T-cell (primary cell): Measurements from ENCODE around the gene COL4A6. TPM values are rescaled to one million over a fixed set of nuclear protein-coding genes. Genes with fewer than 3 reads are reported as not detected.

ENCODE experiments used
- ATAC-seq, 4 experiments: fragments of 200-7000 bp in 3 of 4; fragments of 150-1000 bp in 1 of 4; cut with Tn5 transposase; replicated peaks in 1 of 4; 1 replicate in 3 of 4; 2 replicates in 1 of 4; pipeline ENCODE4 v1.10.0; 2021; ENCODE audit warnings: moderate library complexity in 3 of 4, mild to moderate bottlenecking in 2 of 4, moderate number of reproducible peaks in 1 of 4
- CTCF ChIA-PET, 2 donors: fragments of 300-600 bp; sonication (Branson Sonifier 250); formaldehyde crosslinking; loops; one replicate each; lab custom pipeline; 2022; ENCODE audit warnings: antibody characterized with exemption in 2 of 2; lab: Charles Lee
- POLR2A ChIA-PET, 2 donors: fragments of 300-600 bp; sonication (Branson Sonifier 250); formaldehyde crosslinking; loops; one replicate each; lab custom pipeline; 2022; ENCODE audit warnings: antibody characterized with exemption in 2 of 2; lab: Charles Lee
- DNase-seq, 35 experiments: peaks; one replicate each; pipeline versions ENCODE4 v3.0.0 to v3.0.0-alpha.2; 2013 to 2023
- H3K27ac ChIP-seq: one replicate; pipeline ENCODE4 v1.5.1; 2013; ENCODE audit warnings: low read length
- H3K27me3 ChIP-seq, 2 experiments: replicated peaks in 1 of 2; 1 replicate in 1 of 2; 2 replicates in 1 of 2; pipeline versions ENCODE4 v1.6.1 to v1.7.0; 2013; ENCODE audit warnings: low read length in 1 of 2, mixed read lengths in 1 of 2; ENCODE audit not compliant: control insufficient read depth in 2 of 2, insufficient read depth in 2 of 2; ENCODE audit errors: extremely low read depth in 1 of 2
- H3K36me3 ChIP-seq, 2 donors: 1 replicate in 1 of 2; 2 replicates in 1 of 2; pipeline versions ENCODE4 v1.6.1 to v1.7.0; 2013; ENCODE audit warnings: low read length in 1 of 2; ENCODE audit not compliant: control insufficient read depth in 2 of 2, insufficient read depth in 1 of 2; ENCODE audit errors: extremely low read depth in 1 of 2
- H3K4me1 ChIP-seq, 2 experiments: 1 replicate in 1 of 2; 2 replicates in 1 of 2; pipeline versions ENCODE4 v1.6.1 to v1.7.0; 2013; ENCODE audit warnings: low read length in 2 of 2, mixed read lengths in 1 of 2; ENCODE audit not compliant: insufficient read depth in 2 of 2, control insufficient read depth in 1 of 2; ENCODE audit errors: extremely low read depth in 1 of 2
- H3K4me3 ChIP-seq, 2 donors: 1 replicate in 1 of 2; 2 replicates in 1 of 2; pipeline versions ENCODE4 v1.5.1 to v1.7.0; 2013; ENCODE audit warnings: mild to moderate bottlenecking in 2 of 2, low read length in 1 of 2, moderate library complexity in 1 of 2; ENCODE audit not compliant: control insufficient read depth in 1 of 2; ENCODE audit errors: extremely low read depth in 1 of 2
- H3K9me3 ChIP-seq: 2 replicates; pipeline ENCODE4 v1.7.0; 2013
- H3K27ac Mint-ChIP-seq, 2 donors: one replicate each; pipeline ENCODE4 v1.8.0; 2020 to 2021; ENCODE audit warnings: mild to moderate bottlenecking in 2 of 2, mixed read lengths in 2 of 2
- H3K27me3 Mint-ChIP-seq, 2 donors: one replicate each; pipeline ENCODE4 v1.8.0; 2021 to 2022; ENCODE audit warnings: mixed read lengths in 2 of 2
- H3K36me3 Mint-ChIP-seq: one replicate; pipeline ENCODE4 v1.8.0; 2021; ENCODE audit warnings: mixed read lengths
- H3K4me1 Mint-ChIP-seq, 3 donors: one replicate each; pipeline ENCODE4 v1.8.0; 2020 to 2022; ENCODE audit warnings: mixed read lengths in 3 of 3, mild to moderate bottlenecking in 1 of 3
- H3K4me3 Mint-ChIP-seq, 3 donors: one replicate each; pipeline ENCODE4 v1.8.0; 2020 to 2022; ENCODE audit warnings: mild to moderate bottlenecking in 3 of 3, mixed read lengths in 3 of 3, moderate library complexity in 3 of 3
- H3K9me3 Mint-ChIP-seq, 3 donors: one replicate each; pipeline ENCODE4 v1.8.0; 2020 to 2022; ENCODE audit warnings: mixed read lengths in 3 of 3
- WGBS: methylation state at CpG from one replicate; pipeline ENCODE4 v1.1.5; 2013; ENCODE audit warnings: missing lambda C conversion rate; ENCODE audit not compliant: insufficient coverage; 5-methylcytosine and 5-hydroxymethylcytosine counted together
- total RNA-seq, 35 experiments: library from RNA in 6 of 35; stranded (reverse) in 6 of 35; fragments of 120-200 nt in 1 of 35; gene quantifications; one replicate each; pipeline versions ENCODE4 v1.2.1 to v1.2.4 and lab custom pipeline; 2013 to 2026

Gene COL4A6
- total RNA-seq, 5 donors from 2014 or later (not counting 1 experiment from before 2014, with no cell fraction given), result 0.03 to 0.22 (median 0.20) TPM; not detected in 2

GRCh38 chrX:108415891-108416290 lies 22.3 kb downstream of the COL4A6 start:
- Histone ChIP-seq H3K4me1 (no peaks in the 10 kb centered on the region), H3K27me3 (no peaks in the 10 kb centered on the region), H3K4me3 (no peak overlapping the region), H3K36me3 (no peaks in the 10 kb centered on the region), H3K9me3 (no peaks in the 10 kb centered on the region), H3K27ac (no peak overlapping the region)
- no peaks in the 10 kb centered on the region for H3K9me3 Mint-ChIP-seq
- ChIA-PET POLR2A (no interaction called here), CTCF (no interaction called here)
- H3K27ac Mint-ChIP-seq, result no peak overlapping the region
- H3K4me1 Mint-ChIP-seq, result no peaks in the 10 kb centered on the region
- WGBS, result no CpG with 5 or more reads among the region's 2 CpGs
- H3K27me3 Mint-ChIP-seq, result peaks cover 0 to 13% of the 10 kb centered on the region in 2 donors
- no peaks in the 10 kb centered on the region for H3K36me3 Mint-ChIP-seq
- DNase-seq (no peak), ATAC-seq (no peak)
- H3K4me3 Mint-ChIP-seq, result no peak overlapping the region

GRCh38 chrX:108415146-108415545 lies 23.1 kb downstream of the COL4A6 start:
- Histone ChIP-seq H3K27me3 (no peaks in the 10 kb centered on the region), H3K4me1 (no peaks in the 10 kb centered on the region), H3K9me3 (no peaks in the 10 kb centered on the region), H3K36me3 (no peaks in the 10 kb centered on the region), H3K27ac (no peak overlapping the region), H3K4me3 (no peak overlapping the region)
- ChIA-PET POLR2A (no interaction called here), CTCF (no interaction called here)
- no peaks in the 10 kb centered on the region for H3K4me1 Mint-ChIP-seq
- no peaks in the 10 kb centered on the region for H3K9me3 Mint-ChIP-seq
- H3K27ac Mint-ChIP-seq, result no peak overlapping the region
- DNase-seq (no peak), ATAC-seq (no peak)
- no peaks in the 10 kb centered on the region for H3K36me3 Mint-ChIP-seq
- H3K27me3 Mint-ChIP-seq, result peaks cover 0 to 13% of the 10 kb centered on the region in 2 donors
- no peak overlapping the region for H3K4me3 Mint-ChIP-seq
- no CpG with 5 or more reads among the region's 1 CpG for WGBS

- no peaks in the 10 kb centered on the region for H3K36me3 Mint-ChIP-seq
- H3K9me3 ChIP-seq, result no peaks in the 10 kb centered on the region
- no peaks in the 10 kb centered on the region for H3K27me3 ChIP-seq
- ATAC-seq (no peak), DNase-seq (no peak)
- no peaks in the 10 kb centered on the region for H3K36me3 ChIP-seq
- H3K27ac Mint-ChIP-seq, result no peak overlapping the region
- H3K4me1 ChIP-seq, result no peaks in the 10 kb centered on the region
- CTCF ChIA-PET, result no interaction called here
- POLR2A ChIA-PET, result no interaction called here
- H3K27ac ChIP-seq, result no peak overlapping the region
- no peak overlapping the region for H3K4me3 ChIP-seq
- no peak overlapping the region for H3K4me3 Mint-ChIP-seq
- H3K27me3 Mint-ChIP-seq, result peaks cover 0 to 12% of the 10 kb centered on the region in 2 donors
- no peaks in the 10 kb centered on the region for H3K4me1 Mint-ChIP-seq
- no peaks in the 10 kb centered on the region for H3K9me3 Mint-ChIP-seq
These were observed 25.4 kb downstream of the COL4A6 start for GRCh38 chrX:108412783-108413182.

- Histone ChIP-seq H3K4me1 (no peaks in the 10 kb centered on the region), H3K27ac (no peak overlapping the region), H3K4me3 (no peak overlapping the region), H3K9me3 (no peaks in the 10 kb centered on the region), H3K27me3 (peaks cover 0 to 2% of the 10 kb centered on the region in 2 experiments), H3K36me3 (no peaks in the 10 kb centered on the region)
- DNase-seq, result no peak
- H3K27me3 Mint-ChIP-seq, result peaks cover 0 to 12% of the 10 kb centered on the region in 2 donors
- no peak overlapping the region for H3K27ac Mint-ChIP-seq
- ChIA-PET POLR2A (no interaction called here), CTCF (no interaction called here)
- no peak overlapping the region for H3K4me3 Mint-ChIP-seq
- no peaks in the 10 kb centered on the region for H3K9me3 Mint-ChIP-seq
- ATAC-seq, result no peak
- H3K36me3 Mint-ChIP-seq, result no peaks in the 10 kb centered on the region
- H3K4me1 Mint-ChIP-seq, result no peaks in the 10 kb centered on the region
- no CpG with 5 or more reads among the region's 1 CpG for WGBS
These were observed 38.6 kb downstream of the COL4A6 start for GRCh38 chrX:108399418-108400165.

GRCh38 chrX:108397627-108398391 lies 40.4 kb downstream of the COL4A6 start:
- Histone ChIP-seq H3K4me3 (no peak overlapping the region), H3K4me1 (no peaks in the 10 kb centered on the region), H3K9me3 (no peaks in the 10 kb centered on the region), H3K27ac (no peak overlapping the region), H3K36me3 (no peaks in the 10 kb centered on the region), H3K27me3 (peaks cover 0 to 2% of the 10 kb centered on the region in 2 experiments)
- H3K9me3 Mint-ChIP-seq, result no peaks in the 10 kb centered on the region
- H3K27me3 Mint-ChIP-seq, result peaks cover 0 to 16% of the 10 kb centered on the region in 2 donors
- H3K4me3 Mint-ChIP-seq, result no peak overlapping the region
- no peaks in the 10 kb centered on the region for H3K36me3 Mint-ChIP-seq
- ChIA-PET CTCF (no interaction called here), POLR2A (no interaction called here)
- no peak overlapping the region for H3K27ac Mint-ChIP-seq
- no peaks in the 10 kb centered on the region for H3K4me1 Mint-ChIP-seq
- ATAC-seq, result no peak
- no CpG with 5 or more reads among the region's 6 CpGs for WGBS
- DNase-seq, result no peak

GRCh38 chrX:108396986-108397385 lies 41.2 kb downstream of the COL4A6 start:
- Histone ChIP-seq H3K4me3 (no peak overlapping the region), H3K36me3 (no peaks in the 10 kb centered on the region), H3K27me3 (peaks cover 0 to 2% of the 10 kb centered on the region in 2 experiments), H3K27ac (no peak overlapping the region), H3K9me3 (no peaks in the 10 kb centered on the region), H3K4me1 (no peaks in the 10 kb centered on the region)
- Mint-ChIP-seq H3K4me3 (no peak overlapping the region), H3K9me3 (no peaks in the 10 kb centered on the region), H3K36me3 (no peaks in the 10 kb centered on the region), H3K4me1 (no peaks in the 10 kb centered on the region), H3K27ac (no peak overlapping the region), H3K27me3 (peaks cover 0 to 16% of the 10 kb centered on the region in 2 donors)
- DNase-seq, result no peak
- ChIA-PET POLR2A (no interaction called here), CTCF (no interaction called here)
- no CpG with 5 or more reads among the region's 1 CpG for WGBS
- ATAC-seq, result no peak
